Osteocyte (in vitro differentiated cells): ENCODE data around the gene HYDIN. TPM values are rescaled to one million over a fixed set of nuclear protein-coding genes. Genes with fewer than 3 reads are reported as not detected.
"Not testable (repeated sequence)": the region's sequence is repeated elsewhere in the genome, so short reads cannot be mapped to it uniquely, and the experiment has no call there.

Experiments
- DNase-seq: peaks from one replicate; pipeline ENCODE4 v3.0.0; 2021; ENCODE audit warnings: mixed read lengths; ENCODE audit not compliant: unreplicated experiment; ENCODE audit errors: extremely low spot score
- H3K27ac Mint-ChIP-seq: one replicate; pipeline ENCODE4 v1.8.0; 2021; ENCODE audit warnings: mild to moderate bottlenecking, mixed read lengths; ENCODE audit not compliant: unreplicated experiment
- H3K27me3 Mint-ChIP-seq: one replicate; pipeline ENCODE4 v1.8.0; 2021; ENCODE audit warnings: mixed read lengths; ENCODE audit not compliant: unreplicated experiment
- H3K36me3 Mint-ChIP-seq: one replicate; pipeline ENCODE4 v1.8.0; 2021; ENCODE audit warnings: mixed read lengths; ENCODE audit not compliant: unreplicated experiment
- H3K4me1 Mint-ChIP-seq: one replicate; pipeline ENCODE4 v1.8.0; 2021; ENCODE audit warnings: mixed read lengths; ENCODE audit not compliant: unreplicated experiment
- H3K4me3 Mint-ChIP-seq: one replicate; pipeline ENCODE4 v1.8.0; 2021; ENCODE audit warnings: mild to moderate bottlenecking, moderate library complexity, mixed read lengths; ENCODE audit not compliant: unreplicated experiment
- H3K9me3 Mint-ChIP-seq: one replicate; pipeline ENCODE4 v1.8.0; 2021; ENCODE audit warnings: mixed read lengths; ENCODE audit not compliant: unreplicated experiment
- total RNA-seq: library from RNA; stranded (reverse); gene quantifications from 2 replicates; pipeline ENCODE4 v1.2.1, GENCODE V29; 2021

The HYDIN gene
- total RNA-seq, 1 donor from 2014 or later: not detected

DNA sequence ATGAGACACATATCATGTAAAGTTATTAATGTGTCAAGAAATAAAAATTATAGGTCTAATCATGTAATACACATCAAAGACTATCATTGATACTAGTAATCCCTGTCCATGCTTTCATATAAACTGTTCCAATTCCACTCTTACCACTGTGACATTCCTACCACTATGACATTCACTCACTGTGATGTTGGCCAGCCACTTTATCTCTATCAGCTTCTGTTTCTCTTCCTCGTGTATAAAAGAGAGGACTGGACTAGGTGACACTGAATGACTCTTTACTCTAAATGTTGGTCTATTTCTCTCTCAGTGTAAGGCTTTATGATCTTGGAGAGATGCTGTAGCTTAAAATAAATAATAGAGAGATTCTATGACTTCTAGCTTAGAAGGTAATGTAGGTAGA is 150.3 kb downstream of the HYDIN start:
- H3K9me3 Mint-ChIP-seq, DNase-seq, H3K4me1 Mint-ChIP-seq, H3K27ac Mint-ChIP-seq, H3K36me3 Mint-ChIP-seq, H3K27me3 Mint-ChIP-seq, H3K4me3 Mint-ChIP-seq: not testable (repeated sequence)

DNA sequence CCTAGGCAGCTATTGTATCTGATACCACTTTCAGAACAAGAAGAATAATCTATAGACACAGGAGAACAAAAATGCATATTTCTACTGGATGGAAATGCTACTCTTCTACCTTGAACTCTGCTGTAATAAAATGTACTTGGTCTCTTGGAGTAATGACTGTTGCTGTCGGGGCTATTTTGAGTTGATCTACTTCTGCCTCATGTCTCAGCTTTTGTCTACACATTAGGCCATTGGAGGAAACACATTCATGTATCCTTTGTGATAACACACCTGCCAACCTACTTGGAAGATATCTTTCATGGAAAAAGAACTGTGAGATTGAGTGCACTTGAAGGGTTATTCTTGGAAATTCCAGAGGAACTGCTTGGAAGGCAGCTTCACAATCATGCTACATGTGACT is 159.9 kb downstream of the HYDIN start:
- not testable (repeated sequence) for H3K9me3 Mint-ChIP-seq, H3K27ac Mint-ChIP-seq, H3K4me1 Mint-ChIP-seq, DNase-seq, H3K36me3 Mint-ChIP-seq, H3K4me3 Mint-ChIP-seq, H3K27me3 Mint-ChIP-seq

DNA sequence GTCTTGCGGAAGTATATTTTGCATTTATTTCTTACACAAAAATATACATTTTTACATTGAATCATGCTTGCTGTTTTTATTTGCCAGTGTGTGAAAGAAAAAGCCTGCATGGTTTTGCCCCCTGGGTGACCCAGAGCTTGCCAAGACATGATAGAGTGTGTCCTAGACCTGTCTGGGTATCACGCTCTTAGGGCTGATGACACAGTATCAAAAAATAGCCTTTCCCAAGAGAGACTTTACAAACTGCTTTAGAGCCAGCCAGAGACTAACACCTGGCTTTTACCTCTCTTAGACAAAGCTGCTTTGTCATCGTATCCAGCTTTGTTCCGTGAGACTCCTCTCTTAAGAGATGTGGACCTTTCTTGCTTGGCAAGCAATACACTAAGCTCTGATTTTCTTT is 160.7 kb downstream of the HYDIN start:
- not testable (repeated sequence) for H3K36me3 Mint-ChIP-seq, H3K4me3 Mint-ChIP-seq, DNase-seq, H3K27me3 Mint-ChIP-seq, H3K27ac Mint-ChIP-seq, H3K9me3 Mint-ChIP-seq, H3K4me1 Mint-ChIP-seq

DNA sequence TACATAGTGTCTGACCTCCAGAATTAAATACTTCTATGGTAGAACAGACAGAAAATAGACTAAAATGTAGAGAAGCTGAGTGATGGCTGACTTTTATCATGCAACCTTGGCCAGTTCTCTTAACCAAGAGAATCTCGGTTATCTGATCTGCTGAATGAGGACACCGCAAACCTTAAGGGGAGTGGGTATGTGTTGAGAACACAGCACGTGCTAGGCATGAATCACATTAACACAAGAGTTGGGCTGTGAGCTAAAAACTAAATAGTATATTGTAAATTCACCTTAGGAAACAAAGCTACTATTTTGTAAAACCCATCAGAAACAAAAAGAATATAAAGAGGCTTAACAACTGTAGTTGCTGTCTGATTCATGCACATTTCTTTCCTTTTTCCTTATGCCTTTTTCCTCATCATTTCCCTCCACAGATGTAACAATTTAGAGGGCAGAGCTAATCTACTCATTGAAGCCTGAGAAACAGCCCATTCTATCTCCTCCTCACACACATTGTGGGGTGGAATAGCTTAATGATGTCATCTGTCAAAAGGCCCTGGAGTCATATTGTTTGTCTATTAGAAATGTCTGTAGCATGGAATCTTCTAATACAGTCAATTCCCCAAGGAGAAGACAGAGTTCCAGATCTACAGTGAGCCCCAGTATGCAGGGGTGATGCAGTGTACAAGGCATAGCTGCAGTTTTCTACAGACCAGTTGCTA is 176.5 kb downstream of the HYDIN start:
- H3K27ac Mint-ChIP-seq, H3K9me3 Mint-ChIP-seq, H3K4me3 Mint-ChIP-seq, H3K27me3 Mint-ChIP-seq, H3K4me1 Mint-ChIP-seq, H3K36me3 Mint-ChIP-seq, DNase-seq: not testable (repeated sequence)

DNA sequence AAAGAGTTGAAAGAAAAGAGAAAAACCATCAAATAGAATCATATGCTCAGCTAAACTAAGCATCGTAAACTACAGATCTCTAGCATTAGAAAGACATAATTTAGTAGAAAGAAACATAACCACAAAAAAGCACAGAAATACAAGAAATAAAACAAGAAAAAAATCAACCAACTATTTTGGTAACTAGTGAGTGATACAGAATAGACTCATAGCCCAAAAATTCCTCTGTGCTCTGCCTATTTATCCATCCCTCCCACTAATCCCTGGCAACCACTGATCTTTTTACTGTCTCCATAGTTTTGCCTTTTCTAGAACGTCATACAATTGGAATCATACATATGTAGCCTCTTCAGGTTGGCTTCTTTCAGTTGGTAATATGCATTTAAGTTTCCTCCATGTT is 180.2 kb downstream of the HYDIN start:
- H3K4me3 Mint-ChIP-seq, H3K9me3 Mint-ChIP-seq, H3K36me3 Mint-ChIP-seq, H3K27ac Mint-ChIP-seq, DNase-seq, H3K27me3 Mint-ChIP-seq, H3K4me1 Mint-ChIP-seq: not testable (repeated sequence)

DNA sequence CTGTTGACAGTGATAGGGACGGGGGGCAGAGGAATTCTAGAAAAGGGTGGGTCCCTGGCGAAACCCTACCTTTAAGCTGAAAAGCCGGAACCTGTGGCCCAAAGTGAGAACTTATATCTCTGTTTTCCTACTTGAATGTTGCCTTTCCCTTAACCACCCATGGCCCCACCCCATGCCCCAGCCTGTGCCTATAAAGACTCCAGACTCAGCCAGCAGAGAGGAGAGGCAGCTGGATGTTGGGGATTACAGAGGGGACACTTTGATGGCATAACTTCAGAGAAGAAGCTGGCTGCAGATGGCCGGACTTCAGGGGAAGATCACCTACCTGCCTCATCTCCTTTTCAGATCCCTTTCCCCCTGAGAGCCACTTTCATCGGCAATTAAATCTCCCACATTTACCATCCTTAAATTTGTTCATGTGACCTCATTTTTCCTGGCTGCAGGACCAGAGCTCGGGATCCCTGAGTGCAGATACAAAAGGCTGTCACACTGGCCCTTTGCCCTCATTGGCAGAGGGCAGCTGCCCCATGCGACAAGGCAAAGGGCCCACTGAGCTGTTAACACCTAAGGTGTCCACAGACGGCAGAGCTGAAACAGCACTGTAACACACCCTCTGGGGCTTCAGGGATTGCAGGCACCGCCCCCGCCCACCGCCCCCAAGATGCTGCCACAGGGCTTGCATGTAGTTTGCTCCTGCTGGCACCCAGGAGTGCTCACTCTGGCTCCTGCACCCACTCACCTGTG is 191.0 kb downstream of the HYDIN start:
- not testable (repeated sequence) for DNase-seq, H3K27ac Mint-ChIP-seq, H3K4me1 Mint-ChIP-seq, H3K36me3 Mint-ChIP-seq, H3K9me3 Mint-ChIP-seq, H3K4me3 Mint-ChIP-seq, H3K27me3 Mint-ChIP-seq

DNA sequence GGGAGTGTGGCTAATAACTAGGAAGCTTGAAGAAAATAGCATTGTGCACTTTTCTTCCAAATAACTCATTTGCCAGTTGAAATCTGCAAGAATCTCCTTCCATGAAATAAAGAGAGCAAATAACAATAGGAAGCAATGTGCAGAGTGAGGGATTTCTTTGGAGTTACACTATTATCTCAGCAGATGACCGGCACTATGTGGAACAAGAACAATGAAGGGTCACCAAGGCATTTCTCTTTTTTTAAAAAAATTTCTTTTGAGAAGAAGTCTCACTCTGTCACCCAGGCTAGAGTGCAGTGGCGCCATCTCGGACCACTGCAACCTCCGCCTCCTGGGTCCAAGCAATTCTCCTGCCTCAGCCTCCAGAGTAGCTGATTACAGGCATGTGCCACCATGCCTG is 192.1 kb downstream of the HYDIN start:
- not testable (repeated sequence) for H3K4me1 Mint-ChIP-seq, H3K27ac Mint-ChIP-seq, DNase-seq, H3K9me3 Mint-ChIP-seq, H3K27me3 Mint-ChIP-seq, H3K4me3 Mint-ChIP-seq, H3K36me3 Mint-ChIP-seq

DNA sequence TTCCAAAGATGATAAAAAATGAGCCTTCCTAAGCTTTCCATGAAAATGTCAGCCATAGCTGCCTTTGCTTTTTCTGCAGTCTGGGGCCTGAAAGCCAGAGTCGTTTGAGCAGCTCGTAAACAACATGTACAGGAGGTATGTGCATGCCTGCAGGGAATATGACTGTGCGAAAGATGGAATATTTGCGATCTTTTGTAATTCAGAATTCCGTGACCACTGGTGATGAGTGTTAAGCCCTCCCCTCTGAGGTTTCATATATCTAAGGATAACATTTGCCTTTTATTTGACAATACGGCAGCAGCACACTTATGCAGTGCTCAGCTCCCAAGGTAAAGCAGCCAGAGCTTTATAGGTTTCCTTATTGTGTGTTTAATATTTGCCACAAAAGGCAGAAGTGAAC is 192.5 kb downstream of the HYDIN start:
- not testable (repeated sequence) for H3K27me3 Mint-ChIP-seq, H3K36me3 Mint-ChIP-seq, H3K27ac Mint-ChIP-seq, H3K9me3 Mint-ChIP-seq, H3K4me3 Mint-ChIP-seq, H3K4me1 Mint-ChIP-seq, DNase-seq

DNA sequence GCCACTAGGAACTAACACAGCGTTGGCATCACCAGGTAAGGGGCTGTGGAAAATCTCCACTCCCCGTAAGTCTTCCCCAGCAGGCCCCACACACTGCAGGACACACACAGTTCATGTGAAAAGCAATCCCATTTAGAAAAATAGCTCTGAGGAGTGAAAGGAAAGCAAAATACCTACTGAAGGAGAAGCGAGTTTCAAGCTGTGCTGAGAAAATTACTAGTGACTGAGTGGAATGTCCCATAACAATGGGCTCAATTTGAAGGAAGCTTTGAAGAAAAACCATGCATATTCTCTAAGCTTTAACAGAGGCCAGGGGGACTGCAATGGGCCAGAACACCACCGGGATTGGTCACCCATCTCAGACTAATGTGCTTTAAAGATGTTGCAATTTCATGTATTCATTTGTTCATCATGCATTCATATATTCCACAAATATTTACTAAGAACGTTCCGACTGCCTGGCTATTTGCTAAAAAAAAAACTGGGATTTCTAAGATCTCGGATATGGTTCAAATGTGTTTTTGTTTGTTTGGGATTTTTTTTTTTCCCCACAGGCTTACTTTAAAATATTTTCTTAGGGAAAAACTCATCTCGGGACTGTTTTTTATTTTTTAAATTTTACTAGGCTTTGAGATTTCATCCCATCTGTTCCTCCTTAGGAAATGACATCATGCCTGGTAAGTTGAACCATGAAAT is 202.3 kb downstream of the HYDIN start:
- not testable (repeated sequence) for H3K4me3 Mint-ChIP-seq, H3K27me3 Mint-ChIP-seq, H3K4me1 Mint-ChIP-seq, H3K36me3 Mint-ChIP-seq, DNase-seq, H3K9me3 Mint-ChIP-seq, H3K27ac Mint-ChIP-seq

DNA sequence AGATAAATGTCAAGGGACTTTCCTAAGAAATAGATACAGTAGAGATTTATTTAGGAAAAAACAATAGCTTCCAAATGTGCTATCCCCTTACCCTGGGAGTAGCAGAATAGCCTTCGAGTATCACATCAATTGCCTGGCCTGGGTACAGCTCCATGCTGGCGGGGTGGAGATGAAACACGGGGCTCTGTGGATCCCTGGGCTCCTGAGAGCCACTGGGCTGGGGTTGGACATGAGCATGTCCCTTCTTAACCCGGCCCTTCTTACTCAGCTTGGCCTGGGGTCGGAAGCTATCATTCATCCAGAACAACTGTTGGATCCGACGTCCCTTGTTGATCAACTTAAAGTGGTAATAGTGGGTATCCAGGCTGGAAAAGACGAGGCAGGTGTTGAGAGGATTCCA is 203.0 kb downstream of the HYDIN start:
- not testable (repeated sequence) for H3K27me3 Mint-ChIP-seq, H3K27ac Mint-ChIP-seq, H3K36me3 Mint-ChIP-seq, DNase-seq, H3K9me3 Mint-ChIP-seq, H3K4me3 Mint-ChIP-seq, H3K4me1 Mint-ChIP-seq

DNA sequence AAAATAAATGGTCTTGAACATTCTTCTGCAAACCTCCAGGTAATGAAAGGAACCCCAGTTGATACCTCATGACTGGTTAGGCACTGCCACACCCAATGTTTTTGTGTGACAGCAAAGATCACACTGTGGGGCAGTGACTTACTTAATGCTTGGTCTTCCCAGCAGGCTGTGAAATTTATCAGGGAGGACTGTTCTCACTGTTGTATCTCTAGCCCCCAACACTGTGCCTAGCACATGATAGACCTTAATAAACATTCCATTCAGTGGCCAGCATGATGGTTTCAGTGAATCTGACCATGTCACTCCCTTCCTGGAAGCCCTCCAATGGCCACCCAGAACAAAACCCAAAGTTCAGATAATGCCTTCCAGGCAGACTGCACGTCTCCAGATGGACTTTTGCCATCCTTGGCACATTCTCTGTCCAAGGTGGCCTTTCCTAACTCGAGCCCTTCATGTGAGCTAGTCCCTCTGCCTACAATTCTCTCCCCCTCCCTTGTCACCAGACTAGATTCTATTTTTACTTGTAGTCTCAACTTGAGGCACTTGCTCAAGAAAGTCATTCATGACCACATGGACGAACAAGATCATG is 206.6 kb downstream of the HYDIN start:
- not testable (repeated sequence) for DNase-seq, H3K4me1 Mint-ChIP-seq, H3K4me3 Mint-ChIP-seq, H3K9me3 Mint-ChIP-seq, H3K27me3 Mint-ChIP-seq, H3K27ac Mint-ChIP-seq, H3K36me3 Mint-ChIP-seq
